GM18511 (cell line): ENCODE data around the gene TBC1D3I.
"Not testable (repeated sequence)": the region's sequence is repeated elsewhere in the genome, so short reads cannot be mapped to it uniquely, and the experiment has no call there.

Source experiments
- ATAC-seq: cut with Tn5 transposase; IDR thresholded peaks from one replicate; pipeline ENCODE4 v1.9.1; 2021; ENCODE audit warnings: mild to moderate bottlenecking, moderate library complexity; ENCODE audit not compliant: unreplicated experiment

The TBC1D3I gene

DNA sequence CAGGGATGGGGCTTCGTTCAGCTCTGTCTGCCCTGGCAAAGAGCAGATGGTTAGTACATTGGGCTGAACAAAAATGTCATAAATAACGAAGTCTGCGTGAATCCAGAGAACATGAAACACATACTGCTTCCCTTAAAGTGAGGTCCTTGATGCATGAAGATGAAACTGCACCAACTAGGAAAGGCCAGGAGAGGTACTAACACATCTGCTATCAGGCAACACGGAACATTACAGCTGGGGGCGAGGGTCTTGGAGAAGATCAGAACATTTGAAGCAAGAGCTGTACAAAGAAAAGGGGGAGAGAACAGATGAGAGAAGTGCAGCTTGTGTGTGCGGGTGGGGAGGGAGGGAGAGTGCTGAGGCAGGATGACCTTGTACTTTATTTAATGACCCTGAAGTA, 57.0 kb downstream of the TBC1D3I start:
- not testable (repeated sequence) for ATAC-seq

DNA sequence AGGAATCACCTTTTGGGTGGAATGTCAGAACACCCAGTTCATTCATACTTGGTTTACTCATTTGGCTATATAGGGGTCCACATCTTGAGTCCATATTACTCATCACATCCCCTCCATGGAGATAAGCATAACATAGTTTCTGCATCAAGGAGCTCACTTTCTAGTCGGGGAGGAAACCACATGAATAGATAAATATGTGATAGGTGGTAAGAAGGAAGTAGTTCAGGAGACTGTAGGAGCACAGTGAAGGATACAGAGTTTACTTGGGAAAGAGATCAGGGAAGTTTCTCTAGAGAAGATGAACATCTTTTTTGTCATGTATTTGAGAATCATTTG, 57.9 kb downstream of the TBC1D3I start:
- ATAC-seq, result not testable (repeated sequence)

DNA sequence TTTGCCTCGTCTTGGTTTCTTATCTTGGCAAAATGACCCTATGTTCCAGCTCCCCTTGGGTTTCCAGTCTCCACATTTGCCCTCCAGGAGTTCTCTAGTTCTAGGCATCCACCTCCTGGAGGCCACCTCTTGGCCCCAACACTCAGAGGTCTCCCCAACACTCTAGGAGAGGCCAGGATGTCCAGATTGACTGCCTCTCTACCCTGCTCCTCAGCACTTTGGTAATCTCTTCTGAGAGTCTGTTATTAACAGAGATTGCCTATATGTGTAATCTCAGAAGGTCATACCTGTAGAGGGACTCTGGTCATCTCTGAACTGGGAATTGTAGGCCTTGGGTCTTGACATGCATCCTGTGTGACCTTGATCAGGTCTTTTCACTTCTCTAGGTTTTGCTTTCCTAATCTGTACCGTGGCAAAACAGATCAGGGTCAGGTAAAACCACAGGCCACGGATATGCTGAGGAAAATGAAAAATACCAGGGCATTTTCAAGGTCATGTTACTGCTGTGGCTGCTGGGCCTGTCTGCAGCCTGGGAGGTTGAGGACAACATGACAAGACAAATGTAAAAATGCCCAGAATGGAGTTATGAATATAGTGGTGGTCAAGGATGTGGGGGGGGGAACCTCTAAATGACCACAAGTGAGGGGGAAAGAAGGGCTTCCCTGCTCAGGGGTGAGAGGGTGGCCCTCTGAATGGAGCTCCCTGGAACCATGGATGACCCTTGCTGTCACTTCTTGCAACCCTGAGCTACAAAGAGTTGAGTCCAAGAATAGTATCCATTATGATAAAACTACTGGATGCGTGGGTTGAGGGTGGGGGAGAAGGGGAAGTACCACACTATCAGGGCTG, 58.5 kb downstream of the TBC1D3I start:
- peak; percentile 25 for ATAC-seq

DNA sequence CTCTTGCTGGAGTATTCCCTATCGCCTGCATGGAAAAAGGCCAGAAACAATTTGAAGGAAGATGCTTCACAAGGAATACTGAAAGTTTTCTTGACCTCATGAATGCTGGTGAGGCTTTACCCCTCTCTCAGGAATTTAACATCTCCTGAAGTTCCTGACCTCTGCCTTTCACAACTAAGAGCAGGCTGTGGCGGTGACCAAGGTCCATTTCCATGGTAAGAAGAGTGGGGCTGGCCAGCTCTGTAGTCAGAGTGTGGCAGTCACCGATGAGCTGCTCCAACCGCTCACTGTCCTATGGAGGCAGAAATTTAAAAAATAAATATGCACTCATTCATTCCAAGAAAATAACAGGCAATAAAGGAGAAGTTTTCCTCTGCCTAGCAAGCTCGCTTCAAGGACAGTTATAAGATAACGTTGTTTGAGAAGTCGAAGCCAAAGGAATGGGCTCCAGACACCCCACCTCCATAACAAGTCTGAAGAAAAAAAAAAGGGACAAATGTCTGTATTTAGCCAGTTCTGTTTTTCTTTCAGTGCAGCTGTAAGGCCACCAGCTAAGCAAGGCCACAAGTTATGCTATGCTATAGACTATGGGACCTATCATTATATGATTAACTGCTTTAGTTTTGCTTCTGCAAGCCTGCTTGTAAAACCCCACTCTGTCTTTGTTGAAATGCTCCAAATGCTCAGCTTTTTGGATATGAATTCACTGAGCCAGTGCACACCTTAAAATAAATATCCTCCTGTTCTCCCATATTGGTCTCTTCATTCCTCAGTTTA, 59.5 kb downstream of the TBC1D3I start:
- no peak for ATAC-seq
